ENCODE data around the gene ZC3H12D.

ZC3H12D gene

DNA sequence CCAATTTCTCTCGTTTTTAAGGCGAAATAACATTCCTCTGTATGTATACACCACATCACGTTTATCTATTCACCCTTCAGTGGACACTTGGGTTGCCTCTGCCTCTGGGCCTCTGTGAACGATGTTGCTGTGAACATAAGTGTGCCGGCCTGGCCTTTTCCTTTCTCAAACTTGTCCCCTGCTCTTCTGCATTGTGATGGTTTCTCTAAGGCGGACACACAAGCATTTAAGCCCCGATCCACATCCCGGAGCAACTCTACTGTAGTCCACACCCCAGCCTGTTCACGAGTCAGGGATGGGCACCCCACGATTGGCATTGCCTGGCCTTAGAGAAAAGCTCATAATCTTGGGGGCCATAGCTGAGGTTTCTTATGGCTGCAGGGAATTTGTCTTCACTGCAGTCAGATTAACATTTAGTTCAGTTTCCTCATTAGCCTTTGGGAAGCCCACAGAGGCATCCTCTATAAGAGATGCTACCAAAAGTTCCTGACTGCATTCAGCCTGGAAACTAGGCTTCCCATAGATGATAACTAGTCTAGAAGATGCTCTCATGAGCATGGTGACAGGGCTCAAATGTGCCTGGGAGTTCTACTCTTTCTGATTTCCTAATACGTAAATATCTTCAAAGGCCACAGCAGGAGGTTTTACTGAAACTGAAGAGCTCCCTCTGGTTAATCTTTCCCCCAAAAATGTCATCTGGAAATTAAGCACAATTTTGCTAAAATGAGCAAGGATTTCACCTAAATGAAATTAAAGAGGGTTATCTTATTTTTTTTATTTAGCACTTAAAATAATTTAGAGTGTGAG lies 762 bp downstream of the ZC3H12D start:
- H3K27ac ChIP-seq = peak overlapping the region; percentile 42
- H3K9me3 ChIP-seq (ENCODE audit: control insufficient read depth, low read length) = no peaks in the 10 kb centered on the region
- no peak overlapping the region for H3K9ac ChIP-seq
- H3K36me3 ChIP-seq (ENCODE audit: control insufficient read depth, insufficient read depth, low read length) = no peaks in the 10 kb centered on the region
- TF ChIP-seq, protein P1, sequence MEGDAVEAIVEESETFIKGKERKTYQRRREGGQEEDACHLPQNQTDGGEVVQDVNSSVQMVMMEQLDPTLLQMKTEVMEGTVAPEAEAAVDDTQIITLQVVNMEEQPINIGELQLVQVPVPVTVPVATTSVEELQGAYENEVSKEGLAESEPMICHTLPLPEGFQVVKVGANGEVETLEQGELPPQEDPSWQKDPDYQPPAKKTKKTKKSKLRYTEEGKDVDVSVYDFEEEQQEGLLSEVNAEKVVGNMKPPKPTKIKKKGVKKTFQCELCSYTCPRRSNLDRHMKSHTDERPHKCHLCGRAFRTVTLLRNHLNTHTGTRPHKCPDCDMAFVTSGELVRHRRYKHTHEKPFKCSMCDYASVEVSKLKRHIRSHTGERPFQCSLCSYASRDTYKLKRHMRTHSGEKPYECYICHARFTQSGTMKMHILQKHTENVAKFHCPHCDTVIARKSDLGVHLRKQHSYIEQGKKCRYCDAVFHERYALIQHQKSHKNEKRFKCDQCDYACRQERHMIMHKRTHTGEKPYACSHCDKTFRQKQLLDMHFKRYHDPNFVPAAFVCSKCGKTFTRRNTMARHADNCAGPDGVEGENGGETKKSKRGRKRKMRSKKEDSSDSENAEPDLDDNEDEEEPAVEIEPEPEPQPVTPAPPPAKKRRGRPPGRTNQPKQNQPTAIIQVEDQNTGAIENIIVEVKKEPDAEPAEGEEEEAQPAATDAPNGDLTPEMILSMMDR (IDR thresholded peaks at IDR 0.05) = no peak
- H3K4me3 ChIP-seq (ENCODE audit: low read depth, low read length) = no peak overlapping the region
- no peaks in the 10 kb centered on the region for H3K4me1 ChIP-seq
- H3K4me2 ChIP-seq (ENCODE audit: low read length) = no peak overlapping the region
- no peaks in the 10 kb centered on the region for H3K79me2 ChIP-seq
- no peaks in the 10 kb centered on the region for H3K27me3 ChIP-seq (ENCODE audit: control insufficient read depth, insufficient read depth, low read length)
- H2AFZ ChIP-seq = no peak overlapping the region

DNA sequence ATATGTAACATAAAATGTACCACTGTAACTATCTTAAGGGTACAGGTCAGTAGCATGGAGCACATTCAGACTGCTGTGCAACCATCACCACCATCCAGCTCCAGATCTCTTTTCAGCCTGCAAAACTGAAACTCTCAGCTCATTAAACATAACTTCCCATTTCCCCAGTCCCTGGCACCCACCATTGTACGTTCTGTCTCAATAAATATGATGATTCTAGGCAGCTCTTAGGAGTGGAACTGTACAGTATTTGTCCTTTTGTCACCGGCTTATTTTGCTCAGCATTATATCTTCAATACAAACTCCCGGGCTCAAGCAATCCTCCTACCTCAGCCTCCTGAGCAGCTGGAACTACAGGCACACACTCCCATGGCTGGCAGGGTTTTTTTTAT lies 1.5 kb downstream of the ZC3H12D start:
- no peaks in the 10 kb centered on the region for H3K36me3 ChIP-seq (ENCODE audit: control insufficient read depth, insufficient read depth, low read length)
- H3K79me2 ChIP-seq = no peaks in the 10 kb centered on the region
- H3K9ac ChIP-seq = no peak overlapping the region
- peak overlapping the region; percentile 42 for H3K27ac ChIP-seq
- TF ChIP-seq, protein P1 (IDR thresholded peaks at IDR 0.05) = no peak
- H2AFZ ChIP-seq = no peak overlapping the region
- H3K4me2 ChIP-seq (ENCODE audit: low read length) = no peak overlapping the region
- H3K27me3 ChIP-seq (ENCODE audit: control insufficient read depth, insufficient read depth, low read length) = no peaks in the 10 kb centered on the region
- H3K9me3 ChIP-seq (ENCODE audit: control insufficient read depth, low read length) = no peaks in the 10 kb centered on the region
- no peaks in the 10 kb centered on the region for H3K4me1 ChIP-seq
- H3K4me3 ChIP-seq (ENCODE audit: low read depth, low read length) = no peak overlapping the region

DNA sequence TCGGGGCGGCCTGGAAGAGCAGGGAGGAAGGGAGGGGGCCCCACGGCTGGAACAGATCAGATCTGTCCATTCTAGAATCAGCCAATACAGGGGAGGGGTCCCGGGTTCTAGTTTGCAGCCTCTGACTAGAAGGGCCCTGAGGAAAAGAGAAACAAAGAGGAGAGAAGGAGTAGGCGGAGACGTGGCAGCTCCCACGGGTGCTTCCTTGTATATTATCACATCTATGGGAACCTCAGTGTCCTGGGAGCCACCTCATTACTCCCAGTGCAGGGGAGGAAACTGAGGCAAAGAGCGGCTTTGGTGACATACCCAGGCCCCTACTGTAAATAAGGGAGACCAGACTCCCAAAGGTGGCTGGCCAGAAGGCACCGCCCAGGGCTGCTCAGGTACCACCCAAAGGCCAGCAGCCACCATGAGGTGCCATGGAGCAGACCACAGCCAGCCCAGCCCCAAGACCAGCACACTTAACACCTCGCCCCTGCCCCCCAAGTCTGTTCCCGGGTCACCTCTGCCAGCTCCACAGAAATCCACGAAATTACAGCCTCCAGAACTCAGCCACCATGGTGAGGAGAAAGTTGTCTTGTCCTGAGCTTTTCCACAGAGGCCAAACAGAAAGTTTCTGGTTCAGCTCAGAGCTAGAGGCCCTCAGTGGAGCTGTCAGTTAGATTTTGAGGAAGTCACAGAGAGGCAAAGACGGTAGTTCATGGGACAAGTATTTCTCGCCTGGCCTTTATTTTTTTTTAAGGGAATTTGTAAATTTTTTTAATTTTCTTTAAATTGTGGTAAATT lies 2.1 kb downstream of the ZC3H12D start:
- TF ChIP-seq, protein P1 (IDR thresholded peaks at IDR 0.05) = no peak
- Histone ChIP-seq H3K27ac (peak overlapping the region; percentile 68), H3K4me3 (ENCODE audit: low read depth, low read length) (no peak overlapping the region), H3K27me3 (ENCODE audit: control insufficient read depth, insufficient read depth, low read length) (no peaks in the 10 kb centered on the region), H3K4me2 (ENCODE audit: low read length) (no peak overlapping the region), H3K4me1 (no peaks in the 10 kb centered on the region), H3K36me3 (ENCODE audit: control insufficient read depth, insufficient read depth, low read length) (no peaks in the 10 kb centered on the region), H3K79me2 (no peaks in the 10 kb centered on the region), H2AFZ (no peak overlapping the region), H3K9ac (no peak overlapping the region), H3K9me3 (ENCODE audit: control insufficient read depth, low read length) (no peaks in the 10 kb centered on the region)

DNA sequence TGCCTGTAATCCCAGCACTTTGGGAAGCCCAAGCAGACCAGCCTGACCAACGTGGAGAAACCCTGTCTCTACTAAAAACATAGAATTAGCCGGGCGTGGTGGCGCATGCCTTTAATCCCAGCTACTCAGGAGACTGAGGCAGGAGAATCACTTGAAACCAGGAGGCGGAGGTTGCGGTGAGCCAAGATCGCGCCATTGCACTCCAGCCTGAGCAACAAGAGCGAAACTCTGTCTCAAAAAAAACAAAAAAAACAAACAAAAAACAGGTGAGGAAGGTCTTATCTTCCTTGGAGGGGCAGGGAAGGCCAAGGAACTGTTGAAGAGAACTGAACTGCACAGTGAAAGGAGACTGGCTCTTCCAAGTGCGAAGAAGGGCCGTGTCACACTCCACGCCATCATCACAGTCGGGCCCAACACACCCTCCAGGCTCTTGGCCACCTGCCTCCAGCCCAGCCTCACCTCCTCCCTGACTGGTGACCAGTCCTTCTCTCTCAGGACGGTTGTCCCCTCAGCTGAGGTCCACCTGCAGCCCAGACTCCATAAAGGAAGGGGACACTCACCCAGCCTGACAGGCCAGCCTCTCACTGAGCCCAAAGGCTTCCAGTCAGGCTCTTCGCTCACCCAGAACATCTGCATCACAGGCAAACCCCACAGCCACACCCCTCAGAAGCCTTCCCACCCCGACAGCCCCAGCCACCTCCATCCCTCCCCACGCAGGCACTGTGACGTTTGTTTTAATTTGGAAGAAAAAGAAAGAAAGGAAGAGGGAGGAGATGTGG lies 4.1 kb downstream of the ZC3H12D start:
- Histone ChIP-seq H3K9me3 (ENCODE audit: control insufficient read depth, low read length) (no peaks in the 10 kb centered on the region), H3K27ac (no peak overlapping the region), H3K9ac (no peak overlapping the region)

More for the DNA sequence above, 4.1 kb downstream of the ZC3H12D start:
- Histone ChIP-seq H3K4me3 (ENCODE audit: low read depth, low read length) (no peak overlapping the region), H3K36me3 (ENCODE audit: control insufficient read depth, insufficient read depth, low read length) (no peaks in the 10 kb centered on the region), H3K79me2 (no peaks in the 10 kb centered on the region), H3K27me3 (ENCODE audit: control insufficient read depth, insufficient read depth, low read length) (no peaks in the 10 kb centered on the region), H2AFZ (no peak overlapping the region), H3K4me1 (no peaks in the 10 kb centered on the region), H3K4me2 (ENCODE audit: low read length) (no peak overlapping the region)
- TF ChIP-seq, protein P1 (IDR thresholded peaks at IDR 0.05) = no peak

Measured in parathyroid adenoma (tissue), 2 donors.